A673 (cell line): Measurements from ENCODE around the gene TMEM263.

ENCODE experiments used
- EZH2 ChIP-seq: fragments of 200-600 bp; sonication (generic); IDR thresholded peaks from 2 replicates; pipeline ENCODE4 v1.6.1; 2017; ENCODE audit warnings: borderline replicate concordance, low read depth, mild to moderate bottlenecking, mixed read lengths, antibody characterized with exemption, low read length; ENCODE audit not compliant: poor library complexity, severe bottlenecking
- TF ChIP-seq, protein P1 (sequence below): fragments of 300-800, 200-600 bp; sonication (generic); conservative IDR thresholded peaks from 2 replicates; pipeline ENCODE4 v1.5.1; 2017; ENCODE audit warnings: low read depth, mild to moderate bottlenecking, antibody characterized with exemption, low read length, moderate library complexity, mixed read lengths

DNA sequence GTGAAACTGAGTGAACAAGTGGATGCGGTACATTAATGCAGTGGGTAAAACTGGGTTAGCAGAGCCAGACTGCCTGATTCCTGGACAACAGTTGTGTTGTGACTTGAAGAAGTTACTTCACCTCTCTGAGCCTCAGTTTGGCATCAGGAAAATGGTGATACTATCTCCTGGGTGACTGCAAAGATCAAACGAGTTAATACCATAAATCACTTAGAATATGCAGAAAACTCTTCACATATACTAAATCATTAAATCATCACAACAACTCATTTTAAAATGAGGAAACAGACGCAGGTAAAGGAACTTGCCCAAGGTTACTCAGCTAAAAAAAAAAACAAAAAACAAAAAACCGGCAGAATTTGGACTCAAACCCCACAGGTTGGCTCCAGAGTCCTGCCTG lies 30.4 kb downstream of the TMEM263 start:
- TF ChIP-seq, protein P1, sequence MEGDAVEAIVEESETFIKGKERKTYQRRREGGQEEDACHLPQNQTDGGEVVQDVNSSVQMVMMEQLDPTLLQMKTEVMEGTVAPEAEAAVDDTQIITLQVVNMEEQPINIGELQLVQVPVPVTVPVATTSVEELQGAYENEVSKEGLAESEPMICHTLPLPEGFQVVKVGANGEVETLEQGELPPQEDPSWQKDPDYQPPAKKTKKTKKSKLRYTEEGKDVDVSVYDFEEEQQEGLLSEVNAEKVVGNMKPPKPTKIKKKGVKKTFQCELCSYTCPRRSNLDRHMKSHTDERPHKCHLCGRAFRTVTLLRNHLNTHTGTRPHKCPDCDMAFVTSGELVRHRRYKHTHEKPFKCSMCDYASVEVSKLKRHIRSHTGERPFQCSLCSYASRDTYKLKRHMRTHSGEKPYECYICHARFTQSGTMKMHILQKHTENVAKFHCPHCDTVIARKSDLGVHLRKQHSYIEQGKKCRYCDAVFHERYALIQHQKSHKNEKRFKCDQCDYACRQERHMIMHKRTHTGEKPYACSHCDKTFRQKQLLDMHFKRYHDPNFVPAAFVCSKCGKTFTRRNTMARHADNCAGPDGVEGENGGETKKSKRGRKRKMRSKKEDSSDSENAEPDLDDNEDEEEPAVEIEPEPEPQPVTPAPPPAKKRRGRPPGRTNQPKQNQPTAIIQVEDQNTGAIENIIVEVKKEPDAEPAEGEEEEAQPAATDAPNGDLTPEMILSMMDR, result no peak
- no peak for TF ChIP-seq EZH2
